K562 (cell line): Measurements from ENCODE around the gene TTLL3. TPM values are rescaled to one million over a fixed set of nuclear protein-coding genes. Genes with fewer than 3 reads are reported as not detected.

Source experiments
- AFF4 ChIP-seq: sonication (generic); formaldehyde crosslinking; IDR thresholded peaks from 2 replicates; pipeline ENCODE4 v1.8.0; 2023; ENCODE audit warnings: mild to moderate bottlenecking, missing genetic modification reagents
- ATF2 ChIP-seq: sonication (generic); formaldehyde crosslinking; IDR thresholded peaks from 2 replicates; pipeline ENCODE4 v1.8.1; 2022; ENCODE audit warnings: missing genetic modification reagents
- LARP7 ChIP-seq: fragments of 450-650 bp; IDR thresholded peaks from 2 replicates; pipeline ENCODE4 v1.6.1; 2016
- MCM2 ChIP-seq: fragments of 450-650 bp; IDR thresholded peaks from 2 replicates; pipeline ENCODE4 v1.6.1; 2017; ENCODE audit warnings: low read depth, mild to moderate bottlenecking
- NR0B1 ChIP-seq: fragments of 450-650 bp; IDR thresholded peaks from one replicate; pipeline ENCODE4 v1.6.1; 2018; ENCODE audit warnings: mild to moderate bottlenecking, moderate library complexity; ENCODE audit not compliant: partially characterized antibody
- POLR2A ChIP-seq: fragments of 450-650 bp; conservative IDR thresholded peaks from 2 replicates; pipeline ENCODE4 v1.6.1; 2016
- SMARCC2 ChIP-seq: fragments of 450-650 bp; IDR thresholded peaks from 2 replicates; pipeline ENCODE4 v1.6.1; 2017; ENCODE audit warnings: antibody characterized with exemption, moderate library complexity, mild to moderate bottlenecking, low read depth
- TCF7 ChIP-seq: sonication (generic); IDR thresholded peaks from 2 replicates; pipeline ENCODE4 v1.6.1; 2016; ENCODE audit warnings: antibody characterized with exemption, borderline replicate concordance
- ZBTB9 ChIP-seq: fragments of 450-650 bp; formaldehyde crosslinking; IDR thresholded peaks from 2 replicates; pipeline ENCODE4 v1.4.0; 2020; ENCODE audit warnings: mild to moderate bottlenecking, moderate library complexity
- ZEB2 ChIP-seq: fragments of 450-650 bp; IDR thresholded peaks from 2 replicates; pipeline ENCODE4 v1.6.1; 2016
- ZNF124 ChIP-seq: sonication (generic); formaldehyde crosslinking; IDR thresholded peaks from 2 replicates; pipeline ENCODE4 v1.8.1; 2022; ENCODE audit warnings: missing genetic modification reagents
- ZNF239 ChIP-seq: fragments of 250-450 bp; sonication (Bioruptor Pico); IDR thresholded peaks from 2 replicates; pipeline ENCODE4 v1.4.0; 2020; ENCODE audit warnings: mild to moderate bottlenecking
- ZNF280A ChIP-seq: fragments of 450-650 bp; IDR thresholded peaks from 2 replicates; pipeline ENCODE4 v1.6.1; 2018; ENCODE audit warnings: mild to moderate bottlenecking, low read depth; ENCODE audit not compliant: partially characterized antibody
- polyA plus RNA-seq, 8 experiments: library from polyadenylated mRNA; depleted of rRNA in 4 of 8; stranded (reverse) in 5 of 8; unstranded in 3 of 8; fragments of >200 nt; fragmentation: Nextera tagmentation in 2 of 8; fragmentation: Illumina TruSeq in 1 of 8; extraction: Ambion mirVana in 2 of 8; extraction: Trizol in 1 of 8; gene quantifications; 2 replicates each; pipeline versions ENCODE4 v1.2.1 to v1.2.3, GENCODE V29; 2011 to 2014; ENCODE audit warnings: inconsistent platforms in 1 of 8, missing spikeins in 1 of 8
- total RNA-seq, 7 experiments: library from RNA; depleted of rRNA in 6 of 7; stranded (reverse); fragments of >200 nt in 6 of 7; fragmentation: Illumina TruSeq in 2 of 7; extraction: Trizol in 2 of 7; gene quantifications; 2 replicates each; pipeline versions ENCODE4 v1.2.1 to v1.2.3, GENCODE V29; 2011 to 2021; ENCODE audit warnings: low replicate concordance in 1 of 7

Gene TTLL3
- total and polyA plus RNA-seq, 9 of the 15 experiments (the other 6 are each of a cell fraction or from before 2014, with no cell fraction given) = 8.9 to 106 (median 33.2) TPM

GRCh38 chr3:9769426-9770275 is 40.4 kb upstream of the TTLL3 start, which contains the start of gene CAMK1 (continued):
- TF ChIP-seq NR0B1 (no peak), ZNF280A (no peak), LARP7 (no peak), AFF4 (CRISPR knock-in tag) (no peak), ZEB2 (no peak), ZBTB9 (CRISPR knock-in tag) (no peak), ZNF124 (CRISPR knock-in tag) (no peak), ZNF239 (CRISPR knock-in tag) (no peak), TCF7 (no peak), ATF2 (CRISPR knock-in tag) (no peak), MCM2 (no peak), SMARCC2 (no peak), POLR2A (no peak)
